ENCODE results near the gene HOXC9. TPM values are rescaled to one million over a fixed set of nuclear protein-coding genes. Genes with fewer than 3 reads are reported as not detected.

The HOXC9 gene
- total RNA-seq, 2 experiments from 2014 or later, result not detected

- Mint-ChIP-seq H3K27me3 (ENCODE audit: low read depth) (peaks cover 87% of the 10 kb centered on the region), H3K4me1 (ENCODE audit: low read depth) (peaks cover 39% of the 10 kb centered on the region), H3K36me3 (ENCODE audit: low read depth) (no peaks in the 10 kb centered on the region), H3K4me3 (no peak overlapping the region), H3K27ac (no peak overlapping the region), H3K9me3 (no peaks in the 10 kb centered on the region)
- CTCF ChIA-PET, result no interaction called here
- DNase-seq, result no peak
- intact Hi-C loops (cut with micrococcal nuclease), result loop anchor here (5.0 kb wide), 1 partner anchor 41 kb away; no protein-coding TSS in a partner anchor
Observed at GRCh38 chr12:53955776-53956250, 44.1 kb upstream of the HOXC9 start.

DNA sequence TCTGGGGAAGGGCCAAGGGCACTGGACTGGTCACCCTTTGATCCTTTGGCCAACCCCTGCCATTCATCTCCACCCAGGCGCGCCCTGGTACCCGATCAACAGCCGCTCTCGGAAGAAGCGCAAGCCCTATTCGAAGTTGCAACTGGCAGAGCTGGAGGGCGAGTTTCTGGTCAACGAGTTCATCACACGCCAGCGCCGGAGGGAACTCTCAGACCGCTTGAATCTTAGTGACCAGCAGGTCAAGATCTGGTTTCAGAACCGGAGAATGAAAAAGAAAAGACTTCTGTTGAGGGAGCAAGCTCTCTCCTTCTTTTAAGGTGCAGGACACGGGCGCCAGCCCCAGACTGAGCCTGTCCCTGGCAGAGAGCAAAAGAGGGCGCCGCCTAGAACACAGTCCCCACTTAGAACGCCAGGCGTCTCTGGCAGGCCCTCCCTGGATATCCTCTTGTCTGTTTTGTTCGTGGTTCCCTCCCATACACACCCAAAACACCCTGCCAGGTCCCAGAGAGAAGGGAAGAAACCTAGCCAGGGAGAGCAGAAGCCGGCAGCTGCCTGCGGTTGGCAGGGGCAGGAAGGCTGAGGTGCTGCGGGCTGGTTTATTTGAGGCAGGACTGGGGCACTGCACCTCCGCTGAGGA is 43.6 kb upstream of the HOXC9 start:
- no peak overlapping the region for H3K4me3 Mint-ChIP-seq
- H3K9me3 Mint-ChIP-seq, result no peaks in the 10 kb centered on the region
- DNase-seq, result no peak
- H3K27ac Mint-ChIP-seq, result no peak overlapping the region
- peaks cover 36% of the 10 kb centered on the region for H3K4me1 Mint-ChIP-seq (ENCODE audit: low read depth)
- H3K36me3 Mint-ChIP-seq (ENCODE audit: low read depth), result no peaks in the 10 kb centered on the region
- H3K27me3 Mint-ChIP-seq (ENCODE audit: low read depth), result peaks cover 83% of the 10 kb centered on the region
- intact Hi-C loops (cut with micrococcal nuclease), result loop anchor here (5.0 kb wide), 1 partner anchor 41 kb away; no protein-coding TSS in a partner anchor
- CTCF ChIA-PET, result interaction anchor here (0.9 kb wide), 1 partner anchor 199 kb away, joined by 4 read pairs; no protein-coding TSS in a partner anchor

- no peak for DNase-seq
- Mint-ChIP-seq H3K27ac (no peak overlapping the region), H3K9me3 (no peaks in the 10 kb centered on the region), H3K36me3 (ENCODE audit: low read depth) (no peaks in the 10 kb centered on the region), H3K27me3 (ENCODE audit: low read depth) (peaks cover 81% of the 10 kb centered on the region), H3K4me3 (no peak overlapping the region), H3K4me1 (ENCODE audit: low read depth) (peaks cover 29% of the 10 kb centered on the region)
- intact Hi-C loops (cut with micrococcal nuclease), result loop anchor here (5.0 kb wide), 1 partner anchor 40 kb away; no protein-coding TSS in a partner anchor
- CTCF ChIA-PET, result interaction anchor here (0.7 to 0.9 kb wide), 2 partner anchors 47 to 199 kb away, joined by 3 to 4 read pairs; no protein-coding TSS in a partner anchor
Observed at GRCh38 chr12:53956914-53957536, 42.9 kb upstream of the HOXC9 start.

GRCh38 chr12:53958128-53958527 is 41.8 kb upstream of the HOXC9 start:
- no peak for DNase-seq
- Mint-ChIP-seq H3K4me1 (ENCODE audit: low read depth) (peaks cover 28% of the 10 kb centered on the region), H3K9me3 (no peaks in the 10 kb centered on the region), H3K27ac (no peak overlapping the region), H3K27me3 (ENCODE audit: low read depth) (peaks cover 79% of the 10 kb centered on the region), H3K36me3 (ENCODE audit: low read depth) (no peaks in the 10 kb centered on the region), H3K4me3 (no peak overlapping the region)
- CTCF ChIA-PET, result interaction anchor here (0.6 to 1.5 kb wide), 2 partner anchors 243 to 292 kb away, joined by 3 to 4 read pairs; no protein-coding TSS in a partner anchor
- intact Hi-C loops (cut with micrococcal nuclease), result loop anchor here (5.0 kb wide), 1 partner anchor 39 kb away; no protein-coding TSS in a partner anchor

DNA sequence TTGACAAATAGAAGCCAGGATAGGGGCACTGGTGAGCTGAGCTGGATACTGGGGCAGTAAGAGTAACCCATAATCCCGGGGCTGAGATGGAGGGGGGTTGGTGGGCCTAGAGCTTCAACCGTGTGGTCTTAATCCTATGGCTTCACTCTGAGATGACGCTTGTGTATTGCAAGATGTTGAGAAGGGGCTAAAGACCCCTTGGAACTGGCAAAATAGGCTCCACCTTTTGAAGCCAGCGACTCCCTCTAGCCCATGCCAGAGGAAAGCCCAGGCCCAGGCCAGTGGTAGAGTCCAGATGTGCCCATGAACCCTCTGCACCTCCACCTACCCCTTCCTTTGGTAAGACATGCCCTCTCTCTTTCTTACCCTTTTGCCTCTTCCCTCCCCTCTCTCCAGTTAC is 40.6 kb upstream of the HOXC9 start:
- no peak for DNase-seq
- Mint-ChIP-seq H3K9me3 (no peaks in the 10 kb centered on the region), H3K4me3 (no peak overlapping the region), H3K27ac (no peak overlapping the region), H3K27me3 (ENCODE audit: low read depth) (peaks cover 77% of the 10 kb centered on the region), H3K36me3 (ENCODE audit: low read depth) (no peaks in the 10 kb centered on the region), H3K4me1 (ENCODE audit: low read depth) (peaks cover 30% of the 10 kb centered on the region)
- CTCF ChIA-PET, result interaction anchor here (1.5 kb wide), 1 partner anchor 242 kb away, joined by 4 read pairs; no protein-coding TSS in a partner anchor
- intact Hi-C loops (cut with micrococcal nuclease), result loop anchor here (5.0 kb wide), 1 partner anchor 38 kb away; no protein-coding TSS in a partner anchor

DNA sequence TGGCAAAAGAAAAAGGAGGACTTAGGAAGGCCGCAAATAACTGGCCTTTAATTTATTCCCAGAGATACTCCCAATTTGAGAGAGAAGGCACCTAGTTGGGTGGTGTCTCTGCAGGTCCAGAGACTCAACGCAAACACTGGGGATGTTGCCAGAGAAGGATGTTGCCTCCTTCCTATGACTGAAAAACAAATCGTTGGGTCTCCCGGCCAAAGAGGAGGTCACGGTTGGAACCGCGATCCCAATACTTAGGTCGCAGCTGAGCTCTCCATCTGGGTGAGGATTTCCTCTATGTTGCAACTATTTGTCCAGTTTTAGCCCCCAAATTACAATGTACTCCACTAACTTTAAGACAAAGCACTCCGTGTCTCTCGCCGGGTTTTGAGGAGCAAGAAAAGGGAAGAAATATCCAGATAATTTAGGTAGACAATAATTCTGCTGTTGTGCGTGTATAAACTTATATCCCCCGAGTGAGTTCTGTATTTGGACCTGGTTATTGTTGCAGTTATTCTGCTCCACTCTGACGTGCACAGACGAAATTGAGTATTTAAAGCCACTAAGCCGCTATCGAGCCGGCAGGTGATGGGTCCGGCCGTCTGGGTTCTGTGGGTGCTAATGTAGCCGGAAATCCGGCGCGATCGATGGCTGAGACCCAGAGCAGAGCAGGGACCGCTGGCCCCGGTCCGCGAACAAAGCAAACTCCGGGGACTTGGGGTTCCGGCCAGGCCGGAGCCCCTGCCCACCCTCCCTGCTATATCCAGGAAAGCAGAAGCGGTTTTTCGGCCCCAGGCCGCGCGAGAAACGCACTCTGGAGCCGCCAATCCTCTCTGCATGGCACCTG is 39.6 kb upstream of the HOXC9 start:
- H3K27me3 Mint-ChIP-seq (ENCODE audit: low read depth), result peaks cover 83% of the 10 kb centered on the region
- H3K4me1 Mint-ChIP-seq (ENCODE audit: low read depth), result peaks cover 32% of the 10 kb centered on the region
- CTCF ChIA-PET, result no interaction called here

DNA sequence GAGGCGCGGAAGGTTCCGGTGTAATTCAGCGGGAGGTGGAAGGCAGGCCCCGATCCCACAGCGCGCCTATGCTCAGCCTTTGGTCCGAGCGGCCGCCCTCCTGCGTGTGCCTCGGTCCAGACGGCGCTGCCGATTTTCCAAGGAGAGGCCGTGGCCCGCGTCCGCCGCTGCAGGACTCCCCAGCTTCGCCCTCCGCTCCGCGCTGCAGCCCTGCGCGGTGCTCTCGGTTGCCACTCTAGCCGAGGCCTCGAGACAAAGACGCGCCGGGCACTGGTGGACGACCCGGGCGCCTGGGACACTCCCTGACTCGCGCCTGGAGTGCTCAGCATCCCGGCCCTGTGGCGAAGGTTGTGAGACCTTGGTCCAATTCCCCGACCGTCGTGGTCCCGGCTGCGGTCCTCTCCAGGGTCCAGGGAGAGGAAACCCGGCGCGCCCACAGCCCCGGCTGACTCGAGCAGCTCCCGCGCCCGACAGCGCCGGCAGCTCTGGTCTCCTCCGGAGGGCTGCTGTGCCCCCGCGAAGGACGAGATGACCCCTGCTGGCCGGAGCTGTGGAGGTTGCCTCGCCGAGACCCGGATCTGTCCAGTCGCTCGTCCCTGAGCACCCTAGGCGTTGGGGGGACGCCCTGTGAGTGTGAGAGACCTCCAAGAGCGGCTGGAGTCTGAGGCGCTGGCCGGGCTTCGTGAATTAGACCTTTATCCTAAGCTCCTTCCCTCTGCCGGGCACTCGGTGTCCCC is 38.8 kb upstream of the HOXC9 start:
- Mint-ChIP-seq H3K4me3 (no peak overlapping the region), H3K27ac (no peak overlapping the region), H3K4me1 (ENCODE audit: low read depth) (peaks cover 33% of the 10 kb centered on the region), H3K36me3 (ENCODE audit: low read depth) (no peaks in the 10 kb centered on the region), H3K27me3 (ENCODE audit: low read depth) (peaks cover 82% of the 10 kb centered on the region), H3K9me3 (no peaks in the 10 kb centered on the region)
- CTCF ChIA-PET, result no interaction called here
- DNase-seq, result no peak
- intact Hi-C loops (cut with micrococcal nuclease), result no loop called here

More for the DNA sequence above, 39.6 kb upstream of the HOXC9 start:
- DNase-seq, result no peak
- Mint-ChIP-seq H3K9me3 (no peaks in the 10 kb centered on the region), H3K4me3 (no peak overlapping the region), H3K27ac (no peak overlapping the region), H3K36me3 (ENCODE audit: low read depth) (no peaks in the 10 kb centered on the region)
- intact Hi-C loops (cut with micrococcal nuclease), result no loop called here

- no peaks in the 10 kb centered on the region for H3K9me3 Mint-ChIP-seq
- H3K27ac Mint-ChIP-seq, result no peak overlapping the region
- H3K27me3 Mint-ChIP-seq (ENCODE audit: low read depth), result peaks cover 83% of the 10 kb centered on the region
- CTCF ChIA-PET, result interaction anchor here (0.6 to 1.4 kb wide), 2 partner anchors 25 to 44 kb away, joined by 3 to 4 read pairs; no protein-coding TSS in a partner anchor
- no peaks in the 10 kb centered on the region for H3K36me3 Mint-ChIP-seq (ENCODE audit: low read depth)
- DNase-seq, result no peak
- intact Hi-C loops (cut with micrococcal nuclease), result no loop called here
- H3K4me1 Mint-ChIP-seq (ENCODE audit: low read depth), result peaks cover 32% of the 10 kb centered on the region
- no peak overlapping the region for H3K4me3 Mint-ChIP-seq
Observed at GRCh38 chr12:53963005-53963404, 37.0 kb upstream of the HOXC9 start.

- no peak for DNase-seq
- peaks cover 83% of the 10 kb centered on the region for H3K27me3 Mint-ChIP-seq (ENCODE audit: low read depth)
- CTCF ChIA-PET, result interaction anchor here (0.6 to 1.4 kb wide), 2 partner anchors 24 to 43 kb away, joined by 3 to 4 read pairs; no protein-coding TSS in a partner anchor
- no peaks in the 10 kb centered on the region for H3K36me3 Mint-ChIP-seq (ENCODE audit: low read depth)
- intact Hi-C loops (cut with micrococcal nuclease), result no loop called here
- no peak overlapping the region for H3K4me3 Mint-ChIP-seq
- no peak overlapping the region for H3K27ac Mint-ChIP-seq
- peaks cover 32% of the 10 kb centered on the region for H3K4me1 Mint-ChIP-seq (ENCODE audit: low read depth)
- no peaks in the 10 kb centered on the region for H3K9me3 Mint-ChIP-seq
Observed at GRCh38 chr12:53963434-53964314, 36.3 kb upstream of the HOXC9 start.

GRCh38 chr12:53964315-53964713 is 35.6 kb upstream of the HOXC9 start:
- DNase-seq, result no peak
- H3K4me1 Mint-ChIP-seq (ENCODE audit: low read depth), result peaks cover 33% of the 10 kb centered on the region
- no peak overlapping the region for H3K27ac Mint-ChIP-seq
- CTCF ChIA-PET, result no interaction called here
- peaks cover 85% of the 10 kb centered on the region for H3K27me3 Mint-ChIP-seq (ENCODE audit: low read depth)
- intact Hi-C loops (cut with micrococcal nuclease), result no loop called here
- H3K36me3 Mint-ChIP-seq (ENCODE audit: low read depth), result no peaks in the 10 kb centered on the region
- no peak overlapping the region for H3K4me3 Mint-ChIP-seq
- no peaks in the 10 kb centered on the region for H3K9me3 Mint-ChIP-seq
